Astrocyte of the spinal cord (primary cell): Measurements from ENCODE around the gene SOD3.

Experiments used
- DNase-seq: peaks from one replicate; pipeline ENCODE4 v3.0.0; 2011; ENCODE audit warnings: low read depth, low spot score
- H3K4me3 ChIP-seq: 2 replicates; pipeline ENCODE4 v1.5.1; 2011; ENCODE audit warnings: low read depth, mild to moderate bottlenecking, low read length, moderate library complexity
- in situ Hi-C: cut with HindIII; loops from 2 replicates; pipeline ENCODE4 v1.10.0; 2017; ENCODE audit warnings: low sequenced_read_pairs
- TF ChIP-seq, protein P1 (sequence below): IDR thresholded peaks from 2 replicates; pipeline ENCODE4 v1.5.1; 2012; ENCODE audit warnings: low read depth, mild to moderate bottlenecking, low read length, inconsistent platforms

SOD3 gene

DNA sequence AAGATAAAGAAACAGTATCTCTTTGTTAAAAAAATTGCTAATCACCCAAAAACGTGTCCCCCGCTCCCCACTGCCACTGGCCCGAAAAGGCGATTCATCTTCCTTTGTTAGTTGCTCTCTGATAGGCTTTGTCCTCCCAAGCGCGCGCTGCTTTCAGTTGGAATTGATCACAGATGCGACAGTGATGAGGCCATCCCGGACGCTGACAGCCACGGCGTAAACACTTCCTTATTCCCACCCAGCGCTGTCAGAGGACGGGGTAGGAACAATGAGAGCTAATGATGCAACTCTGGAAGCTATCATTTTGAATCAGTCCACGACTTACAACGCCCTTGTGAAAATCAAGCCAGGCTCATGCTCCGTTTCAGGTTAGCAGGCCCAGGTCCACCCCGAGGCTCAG, 21.4 kb downstream of the SOD3 start:
- TF ChIP-seq, protein P1, sequence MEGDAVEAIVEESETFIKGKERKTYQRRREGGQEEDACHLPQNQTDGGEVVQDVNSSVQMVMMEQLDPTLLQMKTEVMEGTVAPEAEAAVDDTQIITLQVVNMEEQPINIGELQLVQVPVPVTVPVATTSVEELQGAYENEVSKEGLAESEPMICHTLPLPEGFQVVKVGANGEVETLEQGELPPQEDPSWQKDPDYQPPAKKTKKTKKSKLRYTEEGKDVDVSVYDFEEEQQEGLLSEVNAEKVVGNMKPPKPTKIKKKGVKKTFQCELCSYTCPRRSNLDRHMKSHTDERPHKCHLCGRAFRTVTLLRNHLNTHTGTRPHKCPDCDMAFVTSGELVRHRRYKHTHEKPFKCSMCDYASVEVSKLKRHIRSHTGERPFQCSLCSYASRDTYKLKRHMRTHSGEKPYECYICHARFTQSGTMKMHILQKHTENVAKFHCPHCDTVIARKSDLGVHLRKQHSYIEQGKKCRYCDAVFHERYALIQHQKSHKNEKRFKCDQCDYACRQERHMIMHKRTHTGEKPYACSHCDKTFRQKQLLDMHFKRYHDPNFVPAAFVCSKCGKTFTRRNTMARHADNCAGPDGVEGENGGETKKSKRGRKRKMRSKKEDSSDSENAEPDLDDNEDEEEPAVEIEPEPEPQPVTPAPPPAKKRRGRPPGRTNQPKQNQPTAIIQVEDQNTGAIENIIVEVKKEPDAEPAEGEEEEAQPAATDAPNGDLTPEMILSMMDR: no peak
- no peak for DNase-seq
- in situ Hi-C loops: no loop called here
- H3K4me3 ChIP-seq: no peak overlapping the region

DNA sequence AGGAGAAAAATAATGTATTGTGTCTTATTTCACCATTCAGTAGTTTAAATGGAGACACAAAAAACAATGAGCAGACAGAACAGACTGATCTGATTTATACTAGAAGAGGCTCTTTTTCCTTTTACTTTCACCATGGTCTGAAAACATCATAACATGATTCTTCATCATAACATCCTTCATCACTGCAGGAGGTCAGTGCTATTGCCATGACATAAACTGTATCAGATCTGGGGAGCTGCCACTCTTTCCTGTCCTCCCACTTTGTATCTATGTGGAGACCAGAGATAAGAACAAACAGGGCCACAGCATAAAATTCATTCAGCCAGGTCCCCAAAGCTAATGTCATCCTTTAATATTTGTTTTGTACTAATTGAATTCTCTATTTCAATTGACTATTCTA, 25.2 kb downstream of the SOD3 start:
- TF ChIP-seq, protein P1: no peak
- no peak overlapping the region for H3K4me3 ChIP-seq
- no peak for DNase-seq
- in situ Hi-C loops: no loop called here

DNA sequence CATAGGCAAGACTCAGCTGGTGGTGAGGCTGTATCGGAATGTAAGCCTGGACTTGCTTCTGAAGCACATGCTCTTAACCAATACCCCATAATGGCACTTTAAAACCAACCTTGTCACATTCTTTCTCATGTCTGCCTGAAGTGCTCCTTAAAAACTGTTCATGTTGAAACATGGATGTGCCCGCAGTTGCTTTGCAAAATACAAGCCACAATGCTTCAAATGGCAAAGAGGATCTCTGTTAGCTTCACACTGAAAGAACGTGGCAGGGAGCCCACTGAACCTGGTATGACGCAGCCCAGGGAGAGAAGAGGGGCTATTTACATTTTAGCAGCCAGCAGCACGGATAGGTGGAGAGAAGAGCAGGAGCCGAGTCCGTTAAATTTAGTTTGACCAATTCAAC, 29.3 kb downstream of the SOD3 start:
- TF ChIP-seq, protein P1: no peak
- DNase-seq: no peak
- no peak overlapping the region for H3K4me3 ChIP-seq
- in situ Hi-C loops: no loop called here

DNA sequence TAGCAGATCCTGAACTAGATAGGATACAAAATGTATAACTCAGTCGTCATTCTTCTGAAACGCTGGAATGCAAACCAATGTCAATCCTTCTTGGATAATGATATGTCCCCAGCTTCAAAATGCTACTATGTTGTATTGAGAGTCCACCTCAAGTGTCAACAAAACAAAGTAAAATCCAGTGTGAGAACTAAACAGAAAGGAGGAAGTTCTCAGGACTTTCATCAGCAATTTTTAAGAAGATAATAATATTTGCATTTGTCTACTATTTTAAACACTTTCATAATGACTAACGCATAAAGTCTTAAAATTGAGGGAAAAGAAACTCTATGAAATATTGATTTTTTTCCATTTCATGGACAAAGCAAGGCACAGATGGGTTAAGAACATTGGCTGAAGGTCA, 36.3 kb downstream of the SOD3 start:
- TF ChIP-seq, protein P1: no peak
- no peak overlapping the region for H3K4me3 ChIP-seq
- in situ Hi-C loops: no loop called here
- no peak for DNase-seq

DNA sequence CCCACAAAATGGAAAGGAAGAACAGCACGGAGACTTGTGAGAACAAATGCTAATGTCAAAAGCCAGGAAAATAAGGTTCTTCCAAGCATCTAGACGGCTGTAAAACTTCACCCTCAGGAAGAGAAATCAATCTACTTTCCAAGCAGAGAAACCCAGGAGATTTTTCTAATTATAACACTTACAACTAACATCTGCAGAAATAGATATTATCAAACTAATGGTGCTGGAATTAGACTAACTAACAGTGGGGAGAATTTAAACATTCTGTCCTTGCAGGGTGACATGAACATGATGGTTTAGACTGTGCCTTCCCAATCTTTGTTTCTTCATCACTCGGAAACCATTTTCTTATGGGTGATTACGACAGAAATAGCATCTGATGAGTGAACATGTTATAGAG, 40.3 kb downstream of the SOD3 start:
- DNase-seq: no peak
- H3K4me3 ChIP-seq: no peak overlapping the region
- TF ChIP-seq, protein P1: no peak
- in situ Hi-C loops: no loop called here

DNA sequence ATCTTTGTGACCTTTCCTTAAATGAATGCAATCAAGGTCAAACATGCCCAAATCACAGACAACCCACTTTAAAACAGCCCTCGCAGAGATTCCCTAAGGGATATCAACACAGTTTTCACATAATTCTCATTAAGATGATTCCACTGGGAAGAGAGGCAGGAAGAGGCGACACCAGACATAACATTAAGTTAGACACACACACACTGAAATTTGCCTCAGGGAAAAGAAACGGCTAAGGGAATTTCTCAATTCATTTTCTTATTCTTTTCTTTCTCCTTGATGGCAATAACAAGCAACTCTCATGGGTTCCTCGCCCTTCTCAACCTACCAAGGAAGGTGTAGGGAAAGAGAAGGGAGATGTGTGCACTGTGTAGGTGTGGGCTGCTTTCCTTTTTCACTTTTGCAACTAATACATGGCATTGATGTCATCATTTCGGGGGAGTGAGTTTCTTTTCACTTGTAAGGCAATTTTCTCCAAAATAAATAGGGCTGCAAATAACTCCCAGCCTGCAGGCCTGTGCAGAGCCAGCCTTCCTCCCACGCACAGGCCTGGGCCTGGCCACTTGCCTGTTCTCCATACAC, 41.4 kb downstream of the SOD3 start:
- TF ChIP-seq, protein P1: no peak
- in situ Hi-C loops: no loop called here
- no peak for DNase-seq
- no peak overlapping the region for H3K4me3 ChIP-seq

DNA sequence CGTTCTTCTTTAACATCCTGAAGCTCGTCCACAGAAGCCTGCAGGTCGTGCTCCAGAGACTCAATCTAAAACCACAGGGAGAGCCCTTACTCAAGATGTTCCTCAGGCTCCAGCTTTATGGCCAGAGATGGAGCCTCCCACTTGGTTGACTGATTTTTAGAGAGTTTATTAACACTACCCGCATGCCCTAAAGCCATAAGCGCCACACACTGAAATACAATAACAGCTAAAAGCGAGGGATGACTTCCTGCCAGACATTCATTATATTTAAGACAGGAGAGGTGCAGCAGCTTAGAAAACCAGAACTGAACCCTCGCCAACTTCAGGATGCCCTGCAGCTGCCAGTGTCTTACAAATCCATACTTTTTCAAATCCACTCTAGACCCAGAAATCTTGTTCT, 42.0 kb downstream of the SOD3 start:
- DNase-seq: no peak
- in situ Hi-C loops: no loop called here
- H3K4me3 ChIP-seq: no peak overlapping the region
- TF ChIP-seq, protein P1: no peak
